Tibial nerve (tissue), 4 donors: ENCODE data around the gene P2RY8.

ENCODE experiments used
- EP300 ChIP-seq, 2 donors: sonication (generic); formaldehyde crosslinking; IDR thresholded peaks; one replicate each; pipeline ENCODE4 v1.6.1; 2017; ENCODE audit warnings: antibody characterized with exemption in 2 of 2, mild to moderate bottlenecking in 1 of 2
- TF ChIP-seq, protein P1 (sequence below), 5 experiments: fragments of 200-600 bp in 3 of 5; fragments of 450-650 bp in 2 of 5; sonication (generic) in 3 of 5; IDR thresholded peaks; one replicate each; pipeline ENCODE4 v1.5.1; 2016 to 2019; ENCODE audit warnings: antibody characterized with exemption in 5 of 5, mild to moderate bottlenecking in 3 of 5, moderate library complexity in 2 of 5

DNA sequence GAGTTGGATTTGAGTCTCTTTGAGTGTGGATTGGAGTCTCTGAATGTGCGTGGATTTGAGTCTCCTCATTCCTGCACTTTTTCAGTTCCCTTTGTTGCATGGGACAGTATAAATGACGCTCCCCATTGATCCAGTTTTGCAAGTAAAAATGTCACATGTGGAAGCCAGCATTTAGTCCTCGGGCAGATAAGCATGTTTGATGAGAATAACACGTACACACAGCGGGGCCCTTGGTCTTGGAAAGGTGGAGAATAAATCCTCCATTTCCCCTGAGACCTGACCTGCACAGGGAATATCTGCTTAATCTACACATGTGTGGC lies 8.1 kb downstream of the P2RY8 start:
- TF ChIP-seq, protein P1, sequence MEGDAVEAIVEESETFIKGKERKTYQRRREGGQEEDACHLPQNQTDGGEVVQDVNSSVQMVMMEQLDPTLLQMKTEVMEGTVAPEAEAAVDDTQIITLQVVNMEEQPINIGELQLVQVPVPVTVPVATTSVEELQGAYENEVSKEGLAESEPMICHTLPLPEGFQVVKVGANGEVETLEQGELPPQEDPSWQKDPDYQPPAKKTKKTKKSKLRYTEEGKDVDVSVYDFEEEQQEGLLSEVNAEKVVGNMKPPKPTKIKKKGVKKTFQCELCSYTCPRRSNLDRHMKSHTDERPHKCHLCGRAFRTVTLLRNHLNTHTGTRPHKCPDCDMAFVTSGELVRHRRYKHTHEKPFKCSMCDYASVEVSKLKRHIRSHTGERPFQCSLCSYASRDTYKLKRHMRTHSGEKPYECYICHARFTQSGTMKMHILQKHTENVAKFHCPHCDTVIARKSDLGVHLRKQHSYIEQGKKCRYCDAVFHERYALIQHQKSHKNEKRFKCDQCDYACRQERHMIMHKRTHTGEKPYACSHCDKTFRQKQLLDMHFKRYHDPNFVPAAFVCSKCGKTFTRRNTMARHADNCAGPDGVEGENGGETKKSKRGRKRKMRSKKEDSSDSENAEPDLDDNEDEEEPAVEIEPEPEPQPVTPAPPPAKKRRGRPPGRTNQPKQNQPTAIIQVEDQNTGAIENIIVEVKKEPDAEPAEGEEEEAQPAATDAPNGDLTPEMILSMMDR (IDR thresholded peaks at IDR 0.05) = no peak
- no peak for TF ChIP-seq EP300 (IDR thresholded peaks at IDR 0.05)
